ENCODE measurements around the gene MAST3. TPM values are rescaled to one million over a fixed set of nuclear protein-coding genes. Genes with fewer than 3 reads are reported as not detected.

The MAST3 gene
- total RNA-seq, 4 donors from 2014 or later, result 0.59 to 22.5 (median 3.8) TPM

DNA sequence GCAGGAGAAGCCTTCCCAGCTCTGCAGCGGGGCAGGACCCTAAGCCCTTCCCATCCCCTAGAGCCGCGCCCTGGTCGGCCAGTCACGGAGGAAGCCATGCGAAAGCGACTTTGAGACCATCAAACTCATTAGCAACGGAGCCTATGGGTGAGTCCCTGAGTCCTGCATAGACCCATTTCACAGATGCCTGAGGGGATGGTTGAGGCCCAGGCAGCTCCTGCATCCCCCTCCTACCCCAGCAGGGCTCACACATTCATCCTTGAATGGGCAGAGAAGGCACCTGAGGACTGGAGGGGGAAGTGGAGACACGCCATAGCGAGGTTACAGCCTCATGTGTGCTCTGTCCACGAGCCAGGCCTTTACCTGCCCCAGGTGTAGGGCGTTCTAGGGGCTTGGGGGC lies 31.2 kb downstream of the MAST3 start:
- DNase-seq, result no peak
- intact Hi-C loops (cut with DNase I; ENCODE audit: low total_unique reads), result no loop called here
- no peaks in the 10 kb centered on the region for H3K36me3 ChIP-seq

DNA sequence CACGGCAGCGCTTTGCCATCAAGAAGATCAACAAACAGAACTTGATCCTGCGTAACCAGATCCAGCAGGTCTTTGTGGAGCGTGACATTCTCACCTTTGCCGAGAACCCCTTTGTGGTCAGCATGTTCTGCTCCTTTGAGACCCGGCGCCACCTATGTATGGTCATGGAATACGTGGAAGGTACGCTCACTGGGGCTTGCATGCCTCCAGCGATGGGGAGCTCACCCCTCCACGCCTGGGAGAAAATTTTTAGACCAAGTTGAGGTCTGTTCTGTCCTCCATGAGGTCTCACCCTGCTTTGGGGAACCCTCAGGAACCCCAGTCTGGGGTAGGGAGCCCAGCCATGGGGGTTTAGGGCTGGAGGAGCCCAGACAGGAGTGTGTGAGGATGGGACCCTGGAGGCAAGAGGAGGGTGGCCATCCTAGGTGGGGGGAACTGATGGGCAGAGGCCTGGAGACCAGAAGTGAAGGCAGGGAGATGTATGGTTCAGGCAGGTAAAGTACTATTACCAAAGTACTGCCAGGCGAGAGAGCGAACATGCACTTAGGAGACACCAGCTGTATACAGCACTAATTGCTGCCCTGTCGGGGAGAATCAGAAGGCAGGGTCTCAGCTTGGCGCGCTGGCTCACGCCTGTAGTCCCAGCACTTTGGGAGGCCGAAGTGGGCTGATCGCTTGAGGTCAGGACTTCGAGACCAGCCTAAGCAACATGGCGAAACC lies 33.1 kb downstream of the MAST3 start:
- Histone ChIP-seq H3K4me1 (no peaks in the 10 kb centered on the region), H3K9me3 (no peaks in the 10 kb centered on the region), H3K36me3 (no peaks in the 10 kb centered on the region), H3K27ac (no peak overlapping the region), H3K27me3 (no peaks in the 10 kb centered on the region), H3K4me3 (no peak overlapping the region)
- DNase-seq, result no peak
- intact Hi-C loops (cut with DNase I; ENCODE audit: low total_unique reads), result no loop called here
- TF ChIP-seq, protein P1, sequence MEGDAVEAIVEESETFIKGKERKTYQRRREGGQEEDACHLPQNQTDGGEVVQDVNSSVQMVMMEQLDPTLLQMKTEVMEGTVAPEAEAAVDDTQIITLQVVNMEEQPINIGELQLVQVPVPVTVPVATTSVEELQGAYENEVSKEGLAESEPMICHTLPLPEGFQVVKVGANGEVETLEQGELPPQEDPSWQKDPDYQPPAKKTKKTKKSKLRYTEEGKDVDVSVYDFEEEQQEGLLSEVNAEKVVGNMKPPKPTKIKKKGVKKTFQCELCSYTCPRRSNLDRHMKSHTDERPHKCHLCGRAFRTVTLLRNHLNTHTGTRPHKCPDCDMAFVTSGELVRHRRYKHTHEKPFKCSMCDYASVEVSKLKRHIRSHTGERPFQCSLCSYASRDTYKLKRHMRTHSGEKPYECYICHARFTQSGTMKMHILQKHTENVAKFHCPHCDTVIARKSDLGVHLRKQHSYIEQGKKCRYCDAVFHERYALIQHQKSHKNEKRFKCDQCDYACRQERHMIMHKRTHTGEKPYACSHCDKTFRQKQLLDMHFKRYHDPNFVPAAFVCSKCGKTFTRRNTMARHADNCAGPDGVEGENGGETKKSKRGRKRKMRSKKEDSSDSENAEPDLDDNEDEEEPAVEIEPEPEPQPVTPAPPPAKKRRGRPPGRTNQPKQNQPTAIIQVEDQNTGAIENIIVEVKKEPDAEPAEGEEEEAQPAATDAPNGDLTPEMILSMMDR (IDR thresholded peaks at IDR 0.05), result no peak
- TF ChIP-seq POLR2A (IDR thresholded peaks at IDR 0.05), result no peak

More for the DNA sequence above, 31.2 kb downstream of the MAST3 start:
- H3K9me3 ChIP-seq, result no peaks in the 10 kb centered on the region
- TF ChIP-seq POLR2A (IDR thresholded peaks at IDR 0.05), result no peak
- TF ChIP-seq, protein P1 (IDR thresholded peaks at IDR 0.05), result no peak
- no peaks in the 10 kb centered on the region for H3K4me1 ChIP-seq
- H3K27me3 ChIP-seq, result no peaks in the 10 kb centered on the region
- no peak overlapping the region for H3K27ac ChIP-seq
- H3K4me3 ChIP-seq, result no peak overlapping the region

DNA sequence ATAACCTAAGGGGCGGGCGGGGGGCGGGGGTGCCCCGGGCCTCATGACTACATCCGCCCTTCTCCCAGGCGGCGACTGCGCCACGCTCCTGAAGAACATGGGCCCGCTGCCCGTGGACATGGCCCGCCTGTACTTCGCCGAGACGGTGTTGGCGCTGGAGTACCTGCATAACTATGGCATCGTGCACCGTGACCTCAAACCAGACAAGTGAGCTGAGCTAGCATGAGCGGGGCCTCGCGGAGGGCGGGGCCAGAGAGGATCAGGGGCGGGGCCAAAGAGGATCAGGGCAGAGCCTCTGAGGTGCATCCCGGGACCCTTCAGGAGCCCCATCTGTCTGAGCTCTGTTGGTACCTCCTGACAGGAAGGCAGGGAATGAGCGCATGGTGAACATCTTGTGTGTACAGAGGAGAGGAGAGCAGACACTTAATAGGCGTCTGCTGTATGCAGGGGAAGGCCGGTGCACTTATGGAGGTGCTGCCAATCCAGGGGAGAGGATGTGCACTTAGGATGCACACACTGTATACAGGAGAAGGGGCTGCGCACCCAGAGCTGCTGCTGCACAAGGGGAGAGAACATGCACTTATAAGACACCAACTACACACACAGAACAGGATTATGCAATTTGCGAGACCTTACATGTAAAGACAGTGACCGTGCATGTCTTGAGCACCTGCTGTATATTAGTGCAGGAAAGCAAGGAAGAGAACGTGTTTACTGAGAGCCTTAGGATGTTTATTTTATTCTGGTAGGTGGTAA lies 34.4 kb downstream of the MAST3 start:
- Histone ChIP-seq H3K4me3 (no peak overlapping the region), H3K27ac (no peak overlapping the region), H3K9me3 (no peaks in the 10 kb centered on the region), H3K27me3 (no peaks in the 10 kb centered on the region), H3K36me3 (no peaks in the 10 kb centered on the region), H3K4me1 (no peaks in the 10 kb centered on the region)
- TF ChIP-seq, protein P1 (IDR thresholded peaks at IDR 0.05), result no peak
- TF ChIP-seq POLR2A (IDR thresholded peaks at IDR 0.05), result no peak
- no peak for DNase-seq
- intact Hi-C loops (cut with DNase I; ENCODE audit: low total_unique reads), result no loop called here

DNA sequence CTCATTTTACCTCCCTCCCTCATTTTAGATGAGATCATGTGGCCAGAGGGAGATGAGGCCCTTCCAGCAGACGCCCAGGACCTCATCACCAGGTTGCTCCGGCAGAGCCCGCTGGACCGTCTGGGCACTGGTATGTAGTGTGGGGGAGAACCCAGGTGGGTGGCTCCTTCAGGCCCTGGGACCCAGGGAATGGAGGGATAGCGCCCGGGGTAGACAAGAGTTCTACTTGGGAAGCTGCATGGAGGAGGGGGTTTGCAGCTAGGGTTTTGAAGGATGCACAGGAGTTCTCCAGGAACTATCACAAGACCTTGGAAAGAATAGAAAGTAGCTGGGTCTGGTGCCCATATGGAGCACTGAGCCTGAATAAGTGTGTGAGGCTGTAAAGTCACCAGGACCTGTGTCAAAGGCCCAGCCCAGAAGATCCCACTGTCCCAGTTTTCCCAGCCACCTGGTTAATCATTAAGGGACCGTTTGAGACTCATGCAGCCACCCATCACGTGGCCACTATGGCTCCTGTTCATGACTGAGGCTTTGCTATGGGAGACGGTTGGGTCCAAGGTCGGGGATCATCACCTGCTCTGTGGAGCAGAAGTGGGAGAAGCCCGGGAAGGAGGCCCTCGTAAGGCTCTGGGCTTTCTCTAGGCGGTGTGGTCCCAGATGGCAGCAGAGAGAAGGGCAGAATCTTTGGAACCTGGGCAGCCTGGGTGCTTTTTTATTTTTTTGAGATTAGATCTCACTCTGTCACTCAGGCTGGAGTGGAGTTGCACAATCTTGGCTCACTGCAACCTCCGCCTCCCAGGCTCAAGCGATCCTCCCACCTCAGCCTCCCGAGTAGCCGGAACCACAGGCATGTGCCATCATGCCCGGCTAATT lies 38.4 kb downstream of the MAST3 start:
- no peaks in the 10 kb centered on the region for H3K9me3 ChIP-seq
- H3K27me3 ChIP-seq, result no peaks in the 10 kb centered on the region
- H3K4me3 ChIP-seq, result no peak overlapping the region
- H3K4me1 ChIP-seq, result no peaks in the 10 kb centered on the region
- no peaks in the 10 kb centered on the region for H3K36me3 ChIP-seq
- TF ChIP-seq, protein P1 (IDR thresholded peaks at IDR 0.05), result no peak
- TF ChIP-seq POLR2A (IDR thresholded peaks at IDR 0.05), result no peak
- DNase-seq, result no peak
- intact Hi-C loops (cut with DNase I; ENCODE audit: low total_unique reads), result no loop called here
- H3K27ac ChIP-seq, result no peak overlapping the region

Data from uterus (tissue), 4 donors.